ENCODE results near the gene SETD1A. TPM values are rescaled to one million over a fixed set of nuclear protein-coding genes. Genes with fewer than 3 reads are reported as not detected.

The SETD1A gene
- 3.1 and 4.5 TPM in 2 replicates for total RNA-seq

DNA sequence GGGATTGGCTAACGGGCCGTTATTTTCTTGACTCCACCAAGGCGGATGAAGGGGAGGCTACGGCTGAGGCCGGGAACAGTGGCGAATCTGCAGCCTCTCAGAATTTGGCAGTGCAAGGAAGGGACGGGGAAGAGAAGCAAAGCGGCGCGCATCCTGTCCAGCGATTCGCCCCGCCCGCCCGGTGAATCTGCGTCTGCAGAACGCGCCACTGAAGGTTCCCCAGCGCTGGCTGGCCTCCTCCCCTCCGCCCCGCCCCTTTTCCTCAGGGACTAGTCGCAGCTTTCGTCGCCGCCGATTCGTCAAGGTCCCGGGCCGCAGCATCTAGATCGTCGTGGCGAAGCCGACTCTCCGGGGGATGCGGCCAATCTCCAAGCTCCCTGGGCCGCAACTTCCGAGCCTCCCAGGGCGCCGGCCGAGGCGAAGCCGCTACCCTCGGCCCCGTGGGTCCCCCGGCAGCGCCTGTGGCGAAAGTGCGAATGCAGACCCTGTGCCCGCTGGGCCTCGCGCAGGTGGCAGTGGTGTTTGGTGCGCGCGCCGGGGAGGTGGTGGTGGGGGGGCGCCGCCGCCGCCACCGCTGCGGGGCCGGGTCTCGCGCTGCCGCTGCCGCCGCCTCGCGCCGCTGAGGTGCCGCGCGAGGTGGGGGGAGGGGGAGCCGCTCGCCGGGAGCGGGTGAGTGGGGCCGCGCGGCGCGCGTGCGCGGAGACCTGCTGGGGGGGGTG, at the start of gene SETD1A:
SETD1A (plus strand) TSS at position 299 of the 719 bp plus-strand sequence. CDS start 978 bp downstream, outside the sequence.

DNA sequence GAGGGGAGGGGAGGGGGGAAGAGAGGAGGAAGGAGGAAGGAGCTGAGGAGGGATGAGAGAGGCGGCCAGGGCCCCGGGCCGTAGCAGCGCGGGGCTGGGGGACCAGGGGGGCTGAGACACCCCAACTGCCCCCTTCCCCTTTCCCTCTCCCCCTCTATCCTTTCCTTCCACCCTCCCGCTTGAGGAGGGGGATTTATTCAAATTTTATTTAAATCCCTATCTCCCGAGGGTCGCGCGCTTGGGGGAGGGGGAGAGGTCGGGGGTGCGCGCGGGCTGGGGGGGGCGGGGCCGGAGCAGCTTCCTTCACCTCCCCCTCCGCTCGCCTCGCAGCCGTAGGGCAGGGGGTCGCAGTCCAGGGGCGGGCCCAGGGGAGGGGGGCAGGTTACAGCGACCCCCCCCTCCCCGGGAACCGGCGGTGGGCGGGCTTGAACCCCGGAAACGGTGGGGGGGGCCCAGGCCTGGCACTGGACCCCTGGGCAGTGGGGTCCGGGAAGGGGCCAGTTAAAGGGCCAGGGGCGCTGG, 33.9 kb upstream of the SETD1A start, which contains the start of gene FBXL19:
FBXL19 (plus strand) TSS at position 19 of the 522 bp plus-strand sequence. CDS start 2,183 bp downstream, outside the sequence.

DNA sequence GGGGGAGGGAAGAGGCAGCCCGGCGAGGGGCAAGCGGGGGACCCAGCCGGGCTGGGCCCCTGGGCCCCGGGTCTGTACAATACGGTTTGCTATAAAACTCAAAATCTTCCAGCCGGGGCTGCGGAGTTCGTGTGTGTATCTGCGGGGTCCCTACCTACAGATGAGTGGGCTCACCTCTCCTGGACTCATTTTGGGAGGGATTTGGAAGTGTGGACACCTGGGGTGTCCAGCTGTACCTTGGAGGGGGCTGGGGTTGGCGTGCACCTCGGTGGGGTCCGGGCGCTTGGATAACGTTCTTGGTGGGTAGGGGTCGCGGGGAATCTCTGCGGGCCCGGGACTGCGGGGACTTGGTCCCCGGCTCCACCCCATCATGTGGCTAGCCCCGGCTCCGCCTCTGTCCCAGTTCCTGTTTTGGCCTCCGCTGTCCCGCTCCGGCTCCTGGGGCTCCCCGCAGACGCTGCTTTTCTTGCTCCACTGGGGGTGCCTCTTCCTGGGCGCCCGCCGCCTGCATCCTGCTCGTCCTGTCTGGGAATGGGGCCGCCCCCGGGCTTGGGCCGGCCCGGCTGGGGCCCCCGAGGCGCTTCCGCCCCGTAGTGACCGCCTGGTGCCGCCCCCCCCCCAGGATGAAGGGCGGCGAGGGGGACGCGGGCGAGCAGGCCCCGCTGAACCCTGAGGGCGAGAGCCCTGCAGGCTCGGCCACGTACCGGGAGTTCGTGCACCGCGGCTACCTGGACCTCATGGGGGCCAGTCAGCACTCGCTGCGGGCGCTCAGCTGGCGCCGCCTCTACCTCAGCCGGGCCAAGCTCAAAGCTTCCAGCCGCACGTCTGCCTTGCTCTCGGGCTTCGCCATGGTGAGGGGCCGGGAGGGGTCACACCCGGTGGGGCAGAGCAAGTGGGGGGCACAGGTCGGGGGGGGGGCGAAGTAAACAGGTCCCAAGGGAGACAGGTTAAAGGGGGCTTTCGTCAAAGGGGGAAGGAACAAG, 8.6 kb upstream of the SETD1A start, which contains the start of gene ORAI3:
ORAI3 (plus strand) TSS at position 402 of the 983 bp plus-strand sequence; CDS start at position 624, 222 bp downstream.

DNA sequence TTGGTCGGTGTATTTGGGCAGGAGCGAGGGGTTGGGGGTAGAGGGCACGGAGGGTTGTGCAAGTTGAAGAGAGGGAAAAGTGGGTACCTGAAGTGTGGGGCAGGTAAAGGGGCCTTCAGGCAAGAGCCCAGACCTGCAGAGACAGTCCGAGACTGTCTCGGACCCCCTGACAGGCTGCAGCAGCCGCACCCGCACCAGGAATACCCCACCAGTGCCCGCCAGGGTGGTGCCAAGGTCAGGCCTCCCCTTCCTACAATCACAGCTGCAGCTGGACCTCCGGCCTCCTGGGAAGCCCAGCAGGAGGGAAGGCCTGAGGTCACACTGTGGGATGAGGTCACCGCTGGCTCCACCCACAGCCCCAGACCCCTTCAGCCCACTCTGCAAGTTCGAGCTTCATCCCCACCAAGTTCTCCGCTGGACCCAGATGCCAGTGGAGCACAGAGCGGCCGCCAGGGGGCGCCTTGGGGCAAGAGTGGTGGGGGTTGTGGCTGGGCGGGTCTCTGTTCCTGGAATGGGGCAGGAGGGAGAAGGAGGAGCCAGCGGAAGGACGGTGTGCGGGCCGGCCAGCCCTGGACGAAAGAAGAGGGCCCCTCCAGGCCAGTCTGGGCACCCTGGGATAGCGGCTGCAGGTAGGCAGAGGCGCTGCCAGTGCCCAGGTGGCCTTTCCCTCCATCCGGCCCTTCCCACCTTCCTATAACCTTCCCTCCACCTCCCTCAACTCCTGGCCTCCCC, 27.3 kb downstream of the SETD1A start, which contains the start of gene HSD3B7:
HSD3B7 (plus strand) TSS at position 539 of the 732 bp plus-strand sequence. CDS start 452 bp downstream, outside the sequence.

DNA sequence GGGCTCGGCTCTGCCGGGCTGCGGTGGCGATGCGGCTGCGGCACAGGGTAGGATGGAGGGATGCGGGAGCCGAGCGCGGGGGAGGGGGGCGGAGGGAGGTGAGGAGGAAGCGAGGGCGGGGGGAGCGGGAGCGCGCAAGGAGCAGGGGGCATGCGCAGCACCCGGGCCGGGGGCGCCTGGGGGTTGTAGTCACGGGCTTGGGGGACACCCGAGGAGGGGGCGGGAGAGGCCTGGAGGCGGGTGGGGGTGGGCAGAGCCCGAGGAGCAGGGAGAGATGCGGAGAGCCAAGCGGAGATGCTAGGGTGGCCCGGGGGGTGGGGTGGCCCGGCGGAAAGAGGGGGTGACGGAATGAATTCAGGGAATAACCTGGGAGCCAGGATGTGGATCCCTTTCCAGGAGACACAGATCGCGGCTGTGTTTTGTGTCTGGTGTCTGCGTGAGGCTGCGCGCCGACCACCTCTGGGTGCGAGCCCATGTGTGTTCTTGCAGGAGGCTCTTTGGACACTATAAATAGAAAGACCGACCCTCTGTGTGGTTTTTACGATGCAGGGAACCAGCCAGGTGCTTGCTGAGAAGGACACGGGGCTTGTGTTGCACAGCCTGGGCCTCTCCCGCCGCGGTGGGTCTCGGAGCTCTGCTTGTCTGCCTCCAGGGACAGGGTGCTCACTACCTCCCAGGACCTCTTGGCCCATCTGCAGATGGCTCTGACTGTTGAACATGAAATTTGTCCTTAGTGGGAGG, 53.2 kb downstream of the SETD1A start, which contains the start of gene STX1B:
STX1B (minus strand) TSS at position 54 of the 741 bp plus-strand sequence. CDS start 242 bp downstream, outside the sequence.

DNA sequence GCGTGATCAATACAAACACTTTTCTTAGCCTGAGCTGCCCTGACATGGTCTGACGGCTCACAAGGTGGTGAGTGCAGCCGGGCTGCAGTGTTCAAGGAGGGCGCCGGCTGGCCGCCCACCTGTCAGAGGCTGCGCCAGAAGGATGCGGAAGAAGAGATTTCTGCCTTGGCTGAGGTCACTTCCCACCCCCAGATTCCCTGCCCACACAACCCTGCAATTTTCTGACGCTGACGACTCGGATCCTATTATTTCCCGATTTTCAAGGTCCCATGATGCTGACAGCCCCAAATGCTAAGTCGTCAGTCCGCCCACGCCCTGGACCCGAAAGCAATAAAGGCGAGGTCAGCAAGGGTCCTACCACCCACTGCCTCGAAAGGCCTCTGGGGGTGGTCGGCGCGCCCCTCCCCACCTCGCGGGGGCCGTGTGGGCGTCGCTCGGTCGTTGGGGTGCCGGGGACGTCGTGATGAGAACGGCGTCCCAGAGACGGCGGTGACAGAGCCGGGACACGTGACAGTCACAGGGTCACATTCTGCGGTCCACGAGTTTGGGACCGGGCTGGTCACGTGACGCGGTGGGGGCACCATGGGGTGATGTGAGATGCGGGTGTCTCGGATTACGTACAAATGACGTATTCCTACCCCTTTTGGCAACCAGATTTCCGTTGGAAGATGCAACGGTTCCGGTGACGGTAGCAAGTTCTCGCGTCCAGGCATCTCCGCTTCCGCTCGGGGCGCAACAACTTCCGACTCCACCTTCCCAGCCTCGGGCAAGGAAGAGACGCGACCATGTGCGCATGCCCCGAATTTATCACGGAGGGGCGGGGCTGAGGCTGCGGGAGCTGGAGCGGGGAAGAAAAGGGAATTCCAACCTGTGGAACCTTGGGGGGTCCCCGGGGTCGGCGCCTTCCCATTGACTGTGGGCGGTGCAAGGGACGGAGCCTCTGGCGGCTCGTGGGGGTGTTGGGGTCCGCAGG, 75.5 kb downstream of the SETD1A start, which contains the start of gene STX4:
STX4 (plus strand) TSS at position 823 of the 973 bp plus-strand sequence. CDS start 248 bp downstream, outside the sequence.

Other genes starting within 250 kb of the SETD1A start
- 14.4 and 18.3 TPM in 2 replicates for gene PHKG2, start 209.3 kb upstream of the SETD1A start, total RNA-seq
- 2.1 TPM in 1 of 2 replicates, not detected in the other for gene CFAP119, start 195.7 kb upstream of the SETD1A start, total RNA-seq
- 56.7 and 58.8 TPM in 2 replicates for gene RNF40, start 195.4 kb upstream of the SETD1A start, total RNA-seq
- gene ZNF629, start 170.5 kb upstream of the SETD1A start, total RNA-seq = 12.1 and 12.8 TPM in 2 replicates
- gene BCL7C, start 63.7 kb upstream of the SETD1A start, total RNA-seq = 39.0 and 40.1 TPM in 2 replicates
- 0.54 and 0.81 TPM in 2 replicates for gene CTF1, start 61.1 kb upstream of the SETD1A start, total RNA-seq
- gene FBXL19, start 34.2 kb upstream of the SETD1A start, total RNA-seq = 15.2 and 21.5 TPM in 2 replicates
- gene ORAI3, start 8.7 kb upstream of the SETD1A start, total RNA-seq = 23.8 and 44.4 TPM in 2 replicates
- gene HSD3B7, start 27.5 kb downstream of the SETD1A start, total RNA-seq = 6.8 and 11.6 TPM in 2 replicates
- 0.16 and 0.18 TPM in 2 replicates for gene STX1B, start 52.9 kb downstream of the SETD1A start, total RNA-seq
- gene STX4, start 75.8 kb downstream of the SETD1A start, total RNA-seq = 22.9 and 25.9 TPM in 2 replicates
- 9.2 and 15.9 TPM in 2 replicates for gene ZNF668, start 116.5 kb downstream of the SETD1A start, total RNA-seq
- 12.6 and 24.2 TPM in 2 replicates for gene ZNF646, start 116.7 kb downstream of the SETD1A start, total RNA-seq
- gene PRSS53, start 131.2 kb downstream of the SETD1A start, total RNA-seq = 2.6 and 6.1 TPM in 2 replicates
- 264 and 274 TPM in 2 replicates for gene VKORC1, start 137.0 kb downstream of the SETD1A start, total RNA-seq
- 80.5 and 118 TPM in 2 replicates for gene BCKDK, start 150.6 kb downstream of the SETD1A start, total RNA-seq
- 17.3 and 29.5 TPM in 2 replicates for gene KAT8, start 159.9 kb downstream of the SETD1A start, total RNA-seq
- not detected in 2 replicates for gene PRSS8, start 178.0 kb downstream of the SETD1A start, total RNA-seq
- gene PRSS36, start 192.3 kb downstream of the SETD1A start, total RNA-seq = not detected in 2 replicates
- gene FUS, start 222.4 kb downstream of the SETD1A start, total RNA-seq = 34.0 and 54.2 TPM in 2 replicates
- 43.1 and 57.0 TPM in 2 replicates for gene PYCARD, start 245.0 kb downstream of the SETD1A start, total RNA-seq

Measured in cardiac atrium fibroblast (primary cell).